NOMO-1 treated with dmso at 0.1 percent for 144 hours (cell line): ENCODE data around the gene C8G.

Experiments used
- DNase-seq: peaks from one replicate; lab custom pipeline; 2025; ENCODE audit not compliant: unreplicated experiment; lab: John Stamatoyannopoulos, UW

C8G gene

DNA sequence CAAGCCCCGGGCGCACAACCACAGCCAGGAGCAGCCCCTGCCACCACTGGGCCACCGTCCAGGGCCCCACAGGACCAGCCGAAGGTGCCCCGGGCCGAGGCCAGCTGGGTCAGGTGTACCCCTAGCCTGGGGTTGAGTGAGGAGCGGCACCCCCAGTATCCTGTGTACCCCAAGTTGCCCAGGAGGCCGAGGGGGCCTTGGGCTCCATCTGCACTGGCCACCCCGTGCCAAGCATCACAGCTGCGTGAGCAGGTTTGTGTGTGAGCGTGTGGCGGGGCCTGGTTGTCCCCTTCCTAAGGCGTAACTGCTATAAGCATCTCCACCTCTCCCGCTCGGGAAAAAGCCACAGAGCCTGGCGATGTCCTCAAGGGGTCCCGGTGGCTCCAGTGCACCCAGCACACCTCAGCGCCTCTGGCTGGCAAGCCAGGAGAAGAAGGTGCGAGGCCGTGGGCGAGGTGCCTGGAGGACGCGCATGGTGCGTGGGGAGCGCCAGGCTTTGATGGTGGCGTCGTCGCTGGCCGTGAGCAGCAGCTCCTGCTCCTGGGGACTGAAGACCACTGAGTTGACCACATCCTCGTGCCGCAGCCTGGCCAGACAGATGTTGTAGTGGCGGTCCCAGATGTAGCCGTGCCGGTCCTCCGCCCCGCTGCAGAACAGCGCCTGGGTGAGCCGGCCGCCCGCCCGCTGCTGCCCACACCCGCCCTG, 4.4 kb upstream of the C8G start:
- DNase-seq: no peak

- DNase-seq: no peak
Observed at GRCh38 chr9:136941231-136942111, 3.6 kb upstream of the C8G start.

DNA sequence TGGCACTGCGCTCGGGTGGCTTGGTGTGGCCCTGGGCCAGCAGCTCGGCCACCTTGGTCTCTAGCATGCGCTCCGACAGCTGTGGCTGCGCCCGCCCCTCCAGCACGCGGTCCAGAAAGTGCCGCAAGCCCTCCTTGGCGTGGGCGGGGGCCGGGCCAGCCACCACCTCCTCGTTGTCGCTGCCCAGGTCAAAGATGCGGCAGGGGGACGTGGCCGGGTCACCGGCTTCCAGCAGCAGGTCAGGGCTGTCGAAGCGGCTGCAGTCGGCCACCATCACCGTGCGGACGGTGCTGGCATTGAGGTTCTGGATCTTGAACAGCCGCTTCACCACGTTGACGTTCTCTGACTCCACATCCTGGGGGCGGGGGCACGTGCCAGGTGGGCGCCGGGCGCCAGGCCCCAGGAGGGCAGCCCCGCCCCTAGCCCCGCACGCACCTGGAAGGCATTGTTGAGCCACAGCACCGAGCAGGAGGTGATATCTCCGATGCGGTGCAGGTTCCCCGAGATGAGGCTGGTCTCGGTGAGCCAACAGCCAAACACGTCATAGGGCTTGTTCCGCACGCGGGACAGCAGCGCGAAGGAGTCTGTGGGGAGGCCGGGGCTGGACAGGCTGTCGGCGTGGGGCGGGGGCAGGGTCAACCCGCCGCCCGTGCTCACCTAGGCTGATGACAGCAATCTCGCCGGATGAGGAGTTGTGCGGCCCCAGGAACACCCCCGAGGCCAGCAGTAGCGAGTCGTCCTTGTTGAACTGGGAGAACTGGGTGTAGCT, 2.7 kb upstream of the C8G start:
- no peak for DNase-seq

GRCh38 chr9:136942881-136943230, 2.2 kb upstream of the C8G start:
- DNase-seq: no peak

DNA sequence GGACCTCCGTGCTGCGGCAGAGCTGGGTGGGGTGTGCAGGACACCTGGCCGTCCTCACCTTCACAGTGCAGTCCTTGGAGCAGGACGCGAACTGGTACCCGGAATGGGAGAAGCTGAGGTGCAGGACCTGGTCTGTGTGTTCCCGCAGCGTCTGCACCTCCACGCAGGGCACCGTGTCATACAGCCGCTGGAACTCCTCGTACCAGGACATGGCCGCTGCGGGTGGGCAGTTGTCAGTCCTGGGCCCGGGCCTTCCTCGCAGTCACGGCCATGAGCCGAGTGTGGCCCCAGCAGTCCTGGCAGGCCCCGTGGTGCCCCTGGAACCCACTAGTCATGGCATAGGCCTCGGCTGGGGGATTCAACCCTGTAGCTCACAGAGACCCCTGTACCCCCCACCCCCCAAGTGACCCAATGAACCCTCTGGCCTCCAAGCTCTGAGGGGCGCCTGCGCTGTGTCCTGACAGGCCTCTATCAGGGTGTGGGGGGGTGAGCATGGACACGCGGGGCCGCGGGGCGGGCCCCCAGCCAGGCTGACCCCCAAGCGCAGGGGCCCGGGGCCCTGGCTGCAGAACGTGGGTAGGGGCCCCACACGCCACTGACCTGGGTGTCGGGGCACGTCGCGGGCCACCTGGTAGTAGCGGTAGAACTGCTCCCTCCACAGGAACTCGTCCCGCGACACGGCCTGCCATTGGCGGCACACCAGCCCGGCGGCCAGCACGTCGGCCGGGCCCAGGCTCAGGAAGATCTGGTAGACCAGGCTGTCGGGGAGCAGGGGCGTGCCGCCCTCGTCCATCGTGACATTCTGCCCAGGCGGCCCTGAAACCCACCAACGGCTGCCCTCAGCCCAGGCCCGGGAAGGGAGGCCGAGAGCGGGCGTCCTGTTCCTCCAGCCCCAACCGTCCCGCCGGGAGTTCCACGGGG, 1.5 kb upstream of the C8G start:
- peak; percentile 42 for DNase-seq

DNA sequence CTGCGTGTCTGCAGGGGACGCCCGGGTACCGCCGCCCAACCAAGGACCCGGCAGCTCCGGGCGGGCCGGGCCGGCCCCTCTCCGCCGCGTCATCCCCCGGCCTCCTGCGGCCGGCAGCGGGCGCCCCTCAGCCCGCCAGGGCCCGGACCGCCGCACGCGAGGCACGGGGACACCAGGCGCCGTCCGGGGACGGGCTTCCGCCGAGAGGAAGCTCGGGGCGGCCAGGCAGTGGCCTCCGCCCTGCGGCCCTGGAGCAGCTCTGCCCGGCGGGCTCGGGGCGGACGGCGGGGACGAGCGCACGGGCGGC, 878 bp upstream of the C8G start:
- DNase-seq: peak; percentile 62

- no peak for DNase-seq
Observed at GRCh38 chr9:136945333-136946227, 537 bp downstream of the C8G start.

GRCh38 chr9:136946228-136947027, 1.4 kb downstream of the C8G start:
- DNase-seq: no peak

DNA sequence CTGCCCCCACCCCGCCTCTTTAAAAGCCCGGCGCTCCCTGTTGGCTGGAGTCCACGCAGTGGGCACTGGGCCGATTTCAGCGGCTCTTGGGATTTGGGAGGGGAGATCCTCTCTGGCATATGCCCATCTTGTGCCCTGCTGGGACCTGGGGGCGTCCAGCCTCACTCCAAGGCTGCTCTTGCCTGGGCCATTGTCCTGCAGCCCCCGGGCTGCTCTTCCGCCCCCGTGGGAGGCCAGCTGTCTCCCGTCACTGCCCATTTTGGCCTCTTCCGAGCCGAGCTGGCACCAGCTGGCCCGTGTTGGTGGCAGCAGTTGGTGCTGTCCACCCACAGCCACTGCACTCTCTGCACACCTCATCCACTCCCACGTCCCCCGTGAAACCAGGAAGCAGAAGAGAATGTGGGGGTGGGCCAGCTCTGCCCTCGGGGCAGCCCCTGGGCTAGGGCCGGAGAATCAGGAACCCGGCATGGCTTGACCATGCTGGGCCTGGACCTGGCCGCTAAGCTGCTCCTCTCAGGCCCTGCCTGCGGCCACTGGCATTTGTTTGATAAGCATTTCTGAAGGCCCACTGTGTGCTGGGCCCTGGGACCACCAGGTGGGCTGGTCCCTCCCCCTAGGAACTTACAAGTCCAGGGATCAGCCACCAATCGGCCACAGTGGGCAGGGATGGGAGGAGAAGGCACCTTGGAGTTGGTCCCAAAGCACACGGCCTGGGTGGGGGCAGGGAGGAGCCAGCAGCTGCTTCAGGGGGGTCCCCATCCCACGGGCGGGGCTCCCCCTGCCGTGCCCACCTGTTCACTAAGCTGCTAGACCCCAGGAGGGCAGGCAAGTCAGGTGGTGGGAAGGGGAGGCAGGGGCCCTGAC, 2.2 kb downstream of the C8G start:
- no peak for DNase-seq

GRCh38 chr9:136947955-136948510, 3.0 kb downstream of the C8G start:
- DNase-seq: peak; percentile 2

DNA sequence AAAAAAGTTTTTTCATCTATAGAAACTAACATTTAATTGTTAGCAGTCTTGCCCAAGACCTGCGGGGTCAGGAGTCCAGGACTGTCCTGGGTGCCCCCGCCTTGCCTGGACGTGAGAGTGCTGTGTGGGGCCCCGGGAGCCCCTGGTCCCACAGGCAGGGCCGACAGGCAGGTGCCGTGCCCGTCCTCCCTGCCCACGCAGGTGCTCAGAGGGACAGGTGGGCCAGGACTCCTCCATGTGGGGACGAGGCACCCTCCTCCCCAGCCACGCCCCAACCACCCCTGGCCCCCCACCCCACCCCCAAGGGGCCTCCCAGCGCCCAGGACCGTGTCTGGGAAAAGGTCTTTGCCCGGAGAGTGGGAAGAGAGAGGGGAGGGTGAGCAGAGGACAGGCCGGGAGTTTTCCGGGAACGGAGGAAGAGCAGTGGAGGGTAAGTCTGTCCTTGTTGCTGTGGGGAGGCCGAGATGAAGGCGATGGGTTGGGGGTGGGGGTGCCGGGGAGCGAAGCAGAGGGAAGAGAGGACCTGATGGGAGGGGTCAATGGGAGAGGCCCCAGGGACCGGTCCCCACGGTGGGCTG, 4.3 kb downstream of the C8G start:
- DNase-seq: no peak

DNA sequence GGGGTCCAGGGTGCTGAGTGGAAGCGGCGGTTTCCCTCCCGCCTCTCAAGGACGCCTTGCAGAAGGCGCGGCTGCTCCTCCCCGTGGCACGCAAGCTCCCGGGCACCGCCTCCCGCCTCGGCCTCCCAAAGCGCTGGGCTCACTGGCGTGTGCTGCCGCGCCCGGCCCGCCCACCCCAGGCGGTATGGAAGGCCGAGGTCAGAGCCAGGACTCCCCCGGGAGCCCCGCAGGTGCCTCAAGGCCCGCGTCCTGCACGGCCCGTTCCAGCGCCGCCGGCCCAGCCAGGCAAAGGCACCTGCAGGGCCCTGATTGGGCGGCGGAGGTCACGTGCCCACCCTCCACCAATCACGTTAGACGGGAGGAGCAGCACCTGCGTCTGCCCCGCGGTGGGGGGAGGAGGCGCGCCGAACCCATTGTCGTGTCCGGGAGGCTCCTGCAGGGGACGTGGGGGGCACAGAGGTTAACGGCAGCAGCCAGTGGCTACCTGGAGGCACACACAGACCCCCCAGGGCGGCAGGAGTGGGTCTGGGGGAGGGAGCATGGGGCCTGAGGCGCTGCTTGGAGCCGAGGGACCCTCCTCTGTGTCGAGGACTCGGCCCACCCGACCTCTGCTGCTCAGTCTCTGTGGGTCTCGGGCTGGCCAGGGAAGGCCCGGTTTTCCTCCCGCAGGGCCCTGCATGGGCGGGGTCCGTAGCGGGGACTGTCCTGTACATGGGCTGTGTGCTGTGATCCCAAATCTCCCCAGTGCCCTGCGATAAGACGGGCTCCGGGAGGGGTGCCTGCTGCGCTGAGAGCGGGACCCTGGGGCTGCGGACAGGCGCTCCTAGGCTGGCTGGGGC, 5.0 kb downstream of the C8G start:
- peak; percentile 97 for DNase-seq

DNA sequence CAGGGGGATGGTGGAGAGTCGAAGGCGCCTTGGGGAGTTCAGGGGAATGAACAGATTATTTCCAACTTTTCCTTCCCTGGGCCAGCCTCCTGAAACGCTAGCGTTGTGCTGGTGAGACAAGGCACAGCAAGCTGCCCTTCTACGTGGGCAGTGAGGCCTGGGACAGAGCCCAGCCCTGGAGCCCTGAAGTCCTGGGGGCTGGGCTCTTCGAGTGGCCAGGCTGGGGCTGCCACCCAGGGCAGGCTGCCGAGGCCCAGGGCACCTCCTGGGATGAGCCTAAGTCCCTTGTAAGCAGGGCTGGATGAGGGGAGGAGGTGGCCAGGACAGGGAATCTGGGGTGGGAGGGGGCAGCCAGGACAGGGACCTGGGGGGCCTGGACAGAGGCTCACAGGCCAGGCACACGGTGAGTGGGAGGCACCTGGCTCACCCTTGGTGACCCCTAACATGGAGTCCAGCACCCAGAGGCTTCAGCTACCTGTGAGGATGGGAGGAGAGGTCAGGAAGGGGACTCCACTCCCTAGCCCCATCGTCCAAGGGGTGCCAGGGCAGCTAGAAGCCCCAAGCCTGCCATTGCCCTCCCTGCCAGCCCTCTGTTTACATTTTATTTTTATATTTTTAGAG, 5.7 kb downstream of the C8G start:
- DNase-seq: no peak

GRCh38 chr9:136951541-136952320, 6.7 kb downstream of the C8G start, which contains the start of gene LCN12:
LCN12 (plus strand) TSS chr9:136952273; CDS start chr9:136952328, 55 bp downstream.
- DNase-seq: no peak

- no peak for DNase-seq
Observed at GRCh38 chr9:136952321-136952850, 7.3 kb downstream of the C8G start.
